H9 (cell line): ENCODE results near the gene ANKRD2. TPM values are rescaled to one million over a fixed set of nuclear protein-coding genes. Genes with fewer than 3 reads are reported as not detected.

Experiments used
- DNase-seq: peaks from one replicate; pipeline ENCODE4 v3.0.0-alpha.2; 2017
- H2AFZ ChIP-seq: one replicate; pipeline ENCODE4 v1.6.1; 2013; ENCODE audit warnings: mild to moderate bottlenecking, low read length, control low read depth, moderate library complexity
- H2AK5ac ChIP-seq: 2 replicates; pipeline ENCODE4 v1.6.1; 2013; ENCODE audit warnings: low read length, control low read depth, mixed read lengths; ENCODE audit not compliant: insufficient read length
- H2BK120ac ChIP-seq: one replicate; pipeline ENCODE4 v1.6.1; 2013; ENCODE audit warnings: low read depth, mild to moderate bottlenecking, low read length, control low read depth, inconsistent platforms; ENCODE audit not compliant: poor library complexity, severe bottlenecking
- H2BK12ac ChIP-seq: 2 replicates; pipeline ENCODE4 v1.6.1; 2013; ENCODE audit warnings: low read length, control low read depth, mixed read lengths, low read depth; ENCODE audit not compliant: insufficient read length
- H2BK15ac ChIP-seq: 2 replicates; pipeline ENCODE4 v1.6.1; 2013; ENCODE audit warnings: low read depth, low read length, control low read depth
- H2BK20ac ChIP-seq: one replicate; pipeline ENCODE4 v1.6.1; 2013; ENCODE audit warnings: low read depth, mild to moderate bottlenecking, low read length, control low read depth, inconsistent platforms; ENCODE audit not compliant: poor library complexity, severe bottlenecking
- H2BK5ac ChIP-seq: 2 replicates; pipeline ENCODE4 v1.6.1; 2013; ENCODE audit warnings: low read length, control low read depth, mixed read lengths; ENCODE audit not compliant: insufficient read length
- H3K14ac ChIP-seq: 2 replicates; pipeline ENCODE4 v1.6.1; 2013; ENCODE audit warnings: low read length, control low read depth; ENCODE audit not compliant: insufficient read depth
- H3K18ac ChIP-seq: 2 replicates; pipeline ENCODE4 v1.6.1; 2013; ENCODE audit warnings: low read depth, mild to moderate bottlenecking, mixed read lengths, low read length, control low read depth; ENCODE audit not compliant: insufficient read length
- H3K23ac ChIP-seq: 2 replicates; pipeline ENCODE4 v1.6.1; 2013; ENCODE audit warnings: low read length, control low read depth, mixed read lengths, low read depth; ENCODE audit not compliant: insufficient read length
- H3K23me2 ChIP-seq: 2 replicates; pipeline ENCODE4 v1.6.1; 2013; ENCODE audit warnings: low read depth, mild to moderate bottlenecking, mixed read lengths, low read length, control low read depth; ENCODE audit not compliant: insufficient read length, poor library complexity, severe bottlenecking
- H3K27ac ChIP-seq: 2 replicates; pipeline ENCODE4 v1.5.1; 2013; ENCODE audit warnings: low read length, control low read depth, mixed read lengths, low read depth; ENCODE audit not compliant: insufficient read length
- H3K27me3 ChIP-seq: 2 replicates; pipeline ENCODE4 v1.6.1; 2013; ENCODE audit warnings: low read length, control low read depth, inconsistent platforms; ENCODE audit not compliant: insufficient read depth
- H3K4ac ChIP-seq: 2 replicates; pipeline ENCODE4 v1.6.1; 2013; ENCODE audit warnings: low read depth, mild to moderate bottlenecking, control low read depth, inconsistent platforms, low read length, moderate library complexity
- H3K4me1 ChIP-seq: 2 replicates; pipeline ENCODE4 v1.6.1; 2013; ENCODE audit warnings: low read length, control low read depth, inconsistent platforms; ENCODE audit not compliant: insufficient read depth
- H3K4me2 ChIP-seq: 2 replicates; pipeline ENCODE4 v1.6.1; 2013; ENCODE audit warnings: low read length, control low read depth, mixed read lengths; ENCODE audit not compliant: insufficient read length, insufficient read depth
- H3K56ac ChIP-seq: 2 replicates; pipeline ENCODE4 v1.6.1; 2013; ENCODE audit warnings: low read depth, mild to moderate bottlenecking, mixed read lengths, low read length, control low read depth; ENCODE audit not compliant: insufficient read length
- H3K79me1 ChIP-seq: 2 replicates; pipeline ENCODE4 v1.6.1; 2013; ENCODE audit warnings: low read depth, mild to moderate bottlenecking, moderate library complexity, low read length, control low read depth, inconsistent platforms; ENCODE audit not compliant: insufficient read depth, poor library complexity, severe bottlenecking
- H3K79me2 ChIP-seq: 2 replicates; pipeline ENCODE4 v1.6.1; 2013; ENCODE audit warnings: low read length, control low read depth, inconsistent platforms; ENCODE audit not compliant: insufficient read depth
- H3K9ac ChIP-seq: 2 replicates; pipeline ENCODE4 v1.6.1; 2013; ENCODE audit warnings: low read length, control low read depth, mixed read lengths; ENCODE audit not compliant: insufficient read length; ENCODE audit errors: extremely low read depth
- H3K9me3 ChIP-seq: one replicate; pipeline ENCODE4 v1.6.1; 2013; ENCODE audit warnings: low read depth, low read length, inconsistent platforms; ENCODE audit not compliant: control insufficient read depth
- H3T11ph ChIP-seq: one replicate; pipeline ENCODE4 v1.6.1; 2013; ENCODE audit warnings: mild to moderate bottlenecking, low read length, control low read depth, inconsistent platforms
- H4K20me1 ChIP-seq: one replicate; pipeline ENCODE4 v1.6.1; 2013; ENCODE audit not compliant: control insufficient read depth, insufficient read length, insufficient read depth
- H4K5ac ChIP-seq: 2 replicates; pipeline ENCODE4 v1.6.1; 2013; ENCODE audit warnings: low read depth, mild to moderate bottlenecking, mixed read lengths, low read length, control low read depth; ENCODE audit not compliant: insufficient read length
- H4K8ac ChIP-seq: replicated peaks from 2 replicates; pipeline ENCODE4 v1.6.1; 2013; ENCODE audit warnings: low read length, control low read depth, mixed read lengths, low read depth; ENCODE audit not compliant: insufficient read length
- H4K91ac ChIP-seq: 2 replicates; pipeline ENCODE4 v1.6.1; 2013; ENCODE audit warnings: low read depth, mild to moderate bottlenecking, moderate library complexity, mixed read lengths, low read length, control low read depth; ENCODE audit not compliant: insufficient read length
- H3K27ac Mint-ChIP-seq, 3 experiments: 2 replicates in 2 of 3; 3 replicates in 1 of 3; pipeline ENCODE4 v1.8.0; 2020 to 2021; ENCODE audit warnings: mixed read lengths in 3 of 3, mild to moderate bottlenecking in 1 of 3, moderate library complexity in 1 of 3
- H3K27me3 Mint-ChIP-seq: 2 replicates; pipeline ENCODE4 v1.8.0; 2021; ENCODE audit warnings: low read depth, mild to moderate bottlenecking, moderate library complexity, mixed read lengths
- H3K36me3 Mint-ChIP-seq, 3 experiments: 2 replicates in 2 of 3; 3 replicates in 1 of 3; pipeline ENCODE4 v1.8.0; 2020 to 2021; ENCODE audit warnings: low read depth in 3 of 3, mixed read lengths in 3 of 3; ENCODE audit not compliant: insufficient read depth in 1 of 3
- H3K4me1 Mint-ChIP-seq, 2 experiments: 2 replicates each; pipeline ENCODE4 v1.8.0; 2020; ENCODE audit warnings: mixed read lengths in 2 of 2
- H3K4me3 Mint-ChIP-seq, 2 experiments: 2 replicates in 1 of 2; 3 replicates in 1 of 2; pipeline ENCODE4 v1.8.0; 2020 to 2021; ENCODE audit warnings: mild to moderate bottlenecking in 2 of 2, mixed read lengths in 2 of 2, moderate library complexity in 1 of 2
- H3K9me3 Mint-ChIP-seq, 2 experiments: 2 replicates in 1 of 2; 3 replicates in 1 of 2; pipeline ENCODE4 v1.8.0; 2020; ENCODE audit warnings: mild to moderate bottlenecking in 2 of 2, mixed read lengths in 2 of 2, moderate library complexity in 1 of 2
- WGBS: extraction: QIAGEN DNeasy Blood & Tissue Kit; methylation state at CpG from one replicate; pipeline ENCODE4 v1.1.7; 2013; ENCODE audit warnings: missing lambda C conversion rate, low lambda C conversion rate, mixed read lengths; ENCODE audit not compliant: insufficient read length; ENCODE audit errors: extremely low coverage; 5-methylcytosine and 5-hydroxymethylcytosine counted together
- total RNA-seq: library from RNA; stranded (reverse); gene quantifications from 2 replicates; pipeline ENCODE4 v1.2.1, GENCODE V29; 2021
- TF ChIP-seq, protein P1 (sequence below): fragments of 200-600 bp; sonication (generic); conservative IDR thresholded peaks from 3 replicates; pipeline ENCODE4 v1.8.0; 2021; ENCODE audit warnings: antibody characterized with exemption, mild to moderate bottlenecking

The ANKRD2 gene
- total RNA-seq, 1 experiment from 2014 or later = not detected

DNA sequence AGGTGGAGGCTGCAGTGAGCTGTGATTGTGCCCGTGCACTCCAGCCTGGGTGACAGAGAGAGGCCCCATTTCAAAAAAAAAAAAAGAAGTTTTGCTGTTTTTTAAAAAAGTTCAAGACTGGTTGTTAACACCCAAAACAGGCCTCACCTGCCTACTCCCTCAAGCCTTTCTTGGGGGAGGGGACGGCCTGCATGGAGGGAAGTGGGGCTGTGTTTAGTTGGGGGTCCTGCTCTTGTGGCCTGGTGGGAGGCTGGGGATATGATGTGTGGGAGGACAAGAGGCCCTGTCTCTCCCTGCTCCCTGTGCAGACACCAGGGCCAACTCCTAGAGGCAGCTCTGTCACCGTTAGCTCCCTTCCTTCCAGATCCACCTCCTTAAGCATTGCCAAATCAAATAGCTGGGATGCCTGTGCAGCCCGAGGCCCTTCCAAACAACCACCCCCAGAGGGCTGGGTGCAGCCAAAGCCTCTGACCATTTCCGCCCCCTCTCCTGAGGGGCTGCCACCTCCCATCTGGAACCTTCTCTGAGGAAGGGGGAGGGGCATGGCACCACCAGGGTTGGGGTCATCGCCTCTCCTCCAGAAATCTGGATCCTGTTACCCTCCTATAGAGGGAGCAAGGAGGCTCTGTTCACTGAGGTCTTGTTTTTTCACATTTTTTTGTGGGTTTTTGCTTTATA lies 32.9 kb upstream of the ANKRD2 start:
- peak; percentile 77 for DNase-seq
- Histone ChIP-seq H2BK5ac (no peak overlapping the region), H3K56ac (no peak overlapping the region), H2BK20ac (no peak overlapping the region), H2AK5ac (no peak overlapping the region), H3K9ac (no peak overlapping the region), H2BK12ac (no peak overlapping the region), H4K5ac (no peak overlapping the region), H3K23me2 (no peaks in the 10 kb centered on the region), H4K8ac (no peak overlapping the region), H3K79me2 (no peaks in the 10 kb centered on the region; the same call in 1 of the 2 replicates), H3K27ac (no peak overlapping the region), H4K20me1 (no peaks in the 10 kb centered on the region), H3K4me2 (no peak overlapping the region), H3K9me3 (no peaks in the 10 kb centered on the region), H2BK120ac (no peak overlapping the region), H3K27me3 (no peaks in the 10 kb centered on the region), H3K18ac (peak overlapping the region; percentile 35), H3K4ac (no peak overlapping the region), H3T11ph (no peak overlapping the region), H3K23ac (no peak overlapping the region), H3K4me1 (no peaks in the 10 kb centered on the region; the same call in 1 of the 2 replicates), H3K79me1 (no peaks in the 10 kb centered on the region), H3K14ac (peak overlapping the region; percentile 71; the same call in 1 of the 2 replicates), H2AFZ (no peak overlapping the region), H2BK15ac (no peak overlapping the region), H4K91ac (no peak overlapping the region)
- TF ChIP-seq, protein P1, sequence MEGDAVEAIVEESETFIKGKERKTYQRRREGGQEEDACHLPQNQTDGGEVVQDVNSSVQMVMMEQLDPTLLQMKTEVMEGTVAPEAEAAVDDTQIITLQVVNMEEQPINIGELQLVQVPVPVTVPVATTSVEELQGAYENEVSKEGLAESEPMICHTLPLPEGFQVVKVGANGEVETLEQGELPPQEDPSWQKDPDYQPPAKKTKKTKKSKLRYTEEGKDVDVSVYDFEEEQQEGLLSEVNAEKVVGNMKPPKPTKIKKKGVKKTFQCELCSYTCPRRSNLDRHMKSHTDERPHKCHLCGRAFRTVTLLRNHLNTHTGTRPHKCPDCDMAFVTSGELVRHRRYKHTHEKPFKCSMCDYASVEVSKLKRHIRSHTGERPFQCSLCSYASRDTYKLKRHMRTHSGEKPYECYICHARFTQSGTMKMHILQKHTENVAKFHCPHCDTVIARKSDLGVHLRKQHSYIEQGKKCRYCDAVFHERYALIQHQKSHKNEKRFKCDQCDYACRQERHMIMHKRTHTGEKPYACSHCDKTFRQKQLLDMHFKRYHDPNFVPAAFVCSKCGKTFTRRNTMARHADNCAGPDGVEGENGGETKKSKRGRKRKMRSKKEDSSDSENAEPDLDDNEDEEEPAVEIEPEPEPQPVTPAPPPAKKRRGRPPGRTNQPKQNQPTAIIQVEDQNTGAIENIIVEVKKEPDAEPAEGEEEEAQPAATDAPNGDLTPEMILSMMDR = peak; percentile 53
- WGBS = no CpG with 5 or more reads among the region's 6 CpGs
- no peaks in the 10 kb centered on the region for H3K27me3 Mint-ChIP-seq
- peak overlapping the region in 1 of 2 experiments; percentile 55; a peak in 1 of 5 replicates for H3K4me3 Mint-ChIP-seq
- H3K27ac Mint-ChIP-seq = peak overlapping the region; percentile 52 to 94 (median 80); a peak in 5 of 7 replicates
- H3K4me1 Mint-ChIP-seq = peaks cover 37 to 49% of the 10 kb centered on the region in 2 experiments
- no peaks in the 10 kb centered on the region; a peak in 1 of 7 replicates for H3K36me3 Mint-ChIP-seq
- H3K9me3 Mint-ChIP-seq = no peaks in the 10 kb centered on the region
